Heart right ventricle (tissue), 16 donors: Measurements from ENCODE around the gene ZNF385B. TPM values are rescaled to one million over a fixed set of nuclear protein-coding genes. Genes with fewer than 3 reads are reported as not detected.

Experiments used
- ATAC-seq, 8 donors: fragments of 200-7000 bp; cut with Tn5 transposase; one replicate each; pipeline ENCODE4 v1.9.1; 2020; ENCODE audit warnings: mild to moderate bottlenecking in 8 of 8, moderate library complexity in 8 of 8, moderate number of reproducible peaks in 1 of 8
- DNase-seq, 2 donors: peaks; one replicate each; pipeline ENCODE4 v3.0.0-alpha.2; 2020
- H3K27ac ChIP-seq, 10 donors: fragments of 200-600 bp; sonication (generic) in 2 of 10; one replicate each; pipeline versions ENCODE4 v1.5.0 to v1.8.0; 2020 to 2022; ENCODE audit warnings: mild to moderate bottlenecking in 3 of 10
- H3K27me3 ChIP-seq, 7 donors: fragments of 200-600 bp; one replicate each; pipeline ENCODE4 v1.8.0; 2021 to 2022; ENCODE audit warnings: mild to moderate bottlenecking in 2 of 7
- H3K36me3 ChIP-seq, 9 donors: fragments of 200-600 bp; sonication (generic) in 1 of 9; one replicate each; pipeline versions ENCODE4 v1.5.0 to v1.8.0; 2020 to 2022; ENCODE audit warnings: mild to moderate bottlenecking in 2 of 9
- H3K4me1 ChIP-seq, 9 donors: fragments of 200-600 bp; sonication (generic) in 1 of 9; one replicate each; pipeline versions ENCODE4 v1.5.0 to v1.8.0; 2020 to 2022; ENCODE audit warnings: mild to moderate bottlenecking in 4 of 9
- H3K4me3 ChIP-seq, 10 donors: fragments of 200-600 bp; sonication (generic) in 2 of 10; one replicate each; pipeline versions ENCODE4 v1.5.0 to v1.8.0; 2020 to 2022; ENCODE audit warnings: mild to moderate bottlenecking in 7 of 10, moderate library complexity in 2 of 10
- H3K9me3 ChIP-seq, 11 donors: fragments of 200-600 bp in 10 of 11; sonication (generic) in 2 of 11; one replicate each; pipeline versions ENCODE4 v1.5.0 to v1.8.0; 2013 to 2022; ENCODE audit warnings: mild to moderate bottlenecking in 2 of 11, control low read depth in 1 of 11, moderate library complexity in 1 of 11
- CTCF ChIP-seq, 9 donors: fragments of 200-600 bp; sonication (generic) in 2 of 9; IDR thresholded peaks; one replicate each; pipeline versions ENCODE4 v1.5.0 to v1.8.0; 2021 to 2022; ENCODE audit warnings: antibody characterized with exemption in 9 of 9, mild to moderate bottlenecking in 5 of 9, moderate library complexity in 1 of 9
- WGBS, 2 donors: extraction: QIAGEN DNeasy Blood & Tissue Kit; methylation state at CpG; one replicate each; pipeline ENCODE4 v1.1.7; 2013; ENCODE audit warnings: inconsistent platforms in 1 of 2; 5-methylcytosine and 5-hydroxymethylcytosine counted together
- intact Hi-C, 10 donors: fragments of 100-400 bp; cut with DNase I; formaldehyde crosslinking; loops; one replicate each; pipeline versions ENCODE4 v1.11.1 to v1.14.2; 2022
- polyA plus RNA-seq, 2 donors: library from polyadenylated mRNA; stranded (reverse); fragments of 200-250 nt; gene quantifications; one replicate each; pipeline ENCODE4 v1.2.3, GENCODE V29; 2013
- total RNA-seq, 10 donors: library from RNA; stranded (reverse); fragmentation: NEBNext Ultra II Directional in 3 of 10; extraction: Animal tissue kit (Norgen Biotek cat#: 25700) in 3 of 10; gene quantifications; one replicate each; pipeline versions ENCODE4 v1.2.1 to v1.2.4, GENCODE V29; 2021 to 2023
- donor health status: Arrhythmogenic right ventricular cardiomyopathy.
- donor health status: ischemic (EF 13 %, LVEDD 7.1; RV severe dilation, severe dysfunction).
- donor health status: healthy with polysubstance abuse.
- donor health status: DM: no; HTN: yes; CAD: no.
- donor health status: DM: no; HTN: no; CAD: no.
- donor health status: ischemic (EF 25% LVEDD 6.9; RV normal size, moderate dysfunction).
- donor health status: ischemic (EF 25% LVEDD 5.7; RV mildly dilated, moderate dysfunction).
- donor health status: healthy.
- donor health status: DM: yes; HTN: yes; CAD: no.
- donor health status: Ischemic cardiomyopathy.
- donor health status: ischemic (EF 35%, LVEDD 5.7; RV mildly dilated, moderate dysfunction).
- donor health status: nonischemic (EF 11% LVEDD 7.7; RV severe dilation, severe dysfunction).
- donor health status: DM: yes; HTN: yes; CAD: no.
- donor health status: PGD.
- donor health status: ischemic (EF 29% LVEDD 5.4; RV normal size, mild dysfunction).
- donor health status: nonischemic (EF 23%, LVEDD 6.1; RV moderate dilation, normal function).

The ZNF385B gene
- total and polyA plus RNA-seq, 12 donors = 0.19 to 19.7 (median 1.7) TPM

DNA sequence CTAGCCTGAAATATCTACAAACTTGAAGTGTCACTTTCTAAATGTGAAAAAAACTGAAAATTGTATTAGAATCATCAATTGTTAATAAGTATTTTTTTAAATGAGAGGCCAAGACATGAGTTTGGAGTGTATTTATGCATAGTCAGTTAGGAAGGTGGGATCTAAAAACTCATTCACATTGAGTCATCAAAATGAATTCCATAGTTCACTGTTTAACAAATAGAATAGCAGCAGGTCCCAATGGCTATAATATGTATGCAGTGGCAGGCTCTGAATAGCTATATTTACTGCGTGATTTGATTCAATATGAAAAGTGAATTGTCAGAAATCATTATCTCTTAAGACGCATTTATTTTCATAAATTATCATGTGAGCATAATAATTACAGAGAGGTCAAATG, 256.1 kb downstream of the ZNF385B start:
- DNase-seq (no peak), ATAC-seq (no peak)
- Histone ChIP-seq H3K4me1 (peaks cover 0 to 14% (median 0%) of the 10 kb centered on the region in 9 donors), H3K27me3 (no peaks in the 10 kb centered on the region), H3K9me3 (no peaks in the 10 kb centered on the region), H3K27ac (no peak overlapping the region), H3K4me3 (no peak overlapping the region), H3K36me3 (no peaks in the 10 kb centered on the region)
- 79 to 96% methylated on average over 2 of the region's 2 CpGs for WGBS, 2 donors
- intact Hi-C loops = loop anchor here in 1 of 10 donors (10.0 kb wide), 1 partner anchor 139 kb away; no protein-coding TSS in a partner anchor
- no peak for TF ChIP-seq CTCF (IDR thresholded peaks at IDR 0.05)

DNA sequence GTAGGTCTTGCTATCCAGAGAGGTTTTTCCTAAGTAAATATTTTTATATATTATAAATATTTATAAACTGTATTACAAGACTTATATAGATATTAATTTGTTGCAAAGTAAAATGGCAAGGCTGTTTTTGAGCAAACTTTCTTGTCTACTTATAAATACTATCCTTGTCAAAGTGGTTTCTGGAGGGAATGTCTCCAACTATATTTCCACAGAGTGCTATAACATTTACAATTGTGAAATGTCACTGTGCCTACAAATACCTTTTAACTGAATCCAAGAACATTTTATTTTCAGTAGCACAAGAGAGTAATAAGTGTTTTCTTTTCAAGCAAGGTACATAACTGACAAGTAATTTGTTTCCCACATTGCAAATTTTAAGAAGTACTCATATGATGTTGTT, 256.8 kb downstream of the ZNF385B start:
- DNase-seq (no peak), ATAC-seq (no peak)
- H3K27me3 ChIP-seq = no peaks in the 10 kb centered on the region
- no peak overlapping the region for H3K27ac ChIP-seq
- H3K4me1 ChIP-seq = peaks cover 0 to 14% (median 0%) of the 10 kb centered on the region in 9 donors
- TF ChIP-seq CTCF (IDR thresholded peaks at IDR 0.05) = no peak
- H3K9me3 ChIP-seq = no peaks in the 10 kb centered on the region
- no peaks in the 10 kb centered on the region for H3K36me3 ChIP-seq
- intact Hi-C loops = loop anchor here in 1 of 10 donors (10.0 kb wide), 1 partner anchor 140 kb away; no protein-coding TSS in a partner anchor
- no peak overlapping the region for H3K4me3 ChIP-seq

DNA sequence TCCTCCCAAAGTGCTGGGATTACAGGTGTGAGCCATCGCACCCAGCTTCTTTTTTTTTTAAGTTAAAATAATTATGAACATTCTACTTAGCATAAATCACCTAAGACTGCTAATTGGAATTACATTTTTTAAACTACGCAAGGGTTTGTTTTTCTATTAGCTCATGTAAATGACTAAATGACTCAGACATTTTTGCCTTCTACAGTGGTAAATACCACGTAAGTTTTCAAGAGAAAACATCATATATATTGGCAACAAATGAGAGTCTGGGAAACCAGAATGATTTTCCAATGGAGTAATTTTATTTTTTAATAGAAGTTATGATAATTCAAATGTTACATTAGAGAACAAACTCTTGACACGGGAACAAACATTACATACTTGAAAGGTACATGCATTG, 259.0 kb downstream of the ZNF385B start:
- no peak overlapping the region for H3K27ac ChIP-seq

DNA sequence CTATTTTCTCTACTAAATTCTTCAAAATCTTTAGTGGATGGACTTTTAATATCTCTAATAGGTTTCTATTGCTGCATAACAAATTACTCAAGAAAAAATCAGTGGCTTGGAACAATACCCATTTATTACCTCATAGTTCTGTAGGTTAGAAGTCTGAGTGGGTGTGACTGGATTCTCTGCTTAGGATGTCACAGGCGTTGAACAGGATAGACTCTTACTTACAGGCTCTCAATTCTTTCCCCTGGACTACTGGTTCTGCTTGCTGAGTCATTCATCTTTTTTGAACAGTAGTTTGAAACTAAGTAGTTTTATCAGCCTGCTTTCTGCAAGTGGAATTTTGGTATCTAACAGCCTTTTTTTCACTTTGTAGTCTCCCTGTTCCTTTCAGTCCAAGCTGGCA, 265.4 kb downstream of the ZNF385B start:
- H3K9me3 ChIP-seq = peaks cover 0 to 12% (median 0%) of the 10 kb centered on the region in 11 donors
- no peaks in the 10 kb centered on the region for H3K27me3 ChIP-seq
- no peaks in the 10 kb centered on the region for H3K36me3 ChIP-seq
- H3K4me3 ChIP-seq = no peak overlapping the region
- TF ChIP-seq CTCF (IDR thresholded peaks at IDR 0.05) = no peak
- intact Hi-C loops = loop anchor here in 3 of 10 donors (10.0 kb wide), 2 partner anchors 79 to 149 kb away; no protein-coding TSS in a partner anchor
- H3K27ac ChIP-seq = no peak overlapping the region
- no peak for DNase-seq
- peaks cover 0 to 6% (median 0%) of the 10 kb centered on the region in 9 donors for H3K4me1 ChIP-seq
- 76 to 88% methylated on average over 1 of the region's 1 CpG for WGBS, 2 donors
- no peak for ATAC-seq

More for the DNA sequence above, 259.0 kb downstream of the ZNF385B start:
- no peak for ATAC-seq
- 86 to 89% methylated on average over 4 of the region's 4 CpGs for WGBS, 2 donors
- no peak for TF ChIP-seq CTCF (IDR thresholded peaks at IDR 0.05)
- H3K36me3 ChIP-seq = no peaks in the 10 kb centered on the region
- peaks cover 0 to 14% (median 0%) of the 10 kb centered on the region in 9 donors for H3K4me1 ChIP-seq
- H3K9me3 ChIP-seq = no peaks in the 10 kb centered on the region
- no peaks in the 10 kb centered on the region for H3K27me3 ChIP-seq
- intact Hi-C loops = loop anchor here in 1 of 10 donors (10.0 kb wide), 1 partner anchor 142 kb away; no protein-coding TSS in a partner anchor
- DNase-seq = no peak
- no peak overlapping the region for H3K4me3 ChIP-seq
